Measurements from ENCODE around the gene DPP6.

- no peak for TF ChIP-seq CTCF (IDR thresholded peaks at IDR 0.05)
- TF ChIP-seq POLR2AphosphoS5 (IDR thresholded peaks at IDR 0.05), result no peak
Measured at GRCh38 chr7:154770962-154771361, 718.8 kb downstream of the DPP6 start.
